Superior temporal gyrus (tissue), 1 donor: ENCODE measurements around the gene FAM81A.
"Not testable (repeated sequence)": the region's sequence is repeated elsewhere in the genome, so short reads cannot be mapped to it uniquely, and the experiment has no call there.

Experiments
- DNase-seq: peaks from one replicate; pipeline ENCODE4 v3.0.0-alpha.2; 2016; ENCODE audit errors: extremely low spot score

The FAM81A gene

DNA sequence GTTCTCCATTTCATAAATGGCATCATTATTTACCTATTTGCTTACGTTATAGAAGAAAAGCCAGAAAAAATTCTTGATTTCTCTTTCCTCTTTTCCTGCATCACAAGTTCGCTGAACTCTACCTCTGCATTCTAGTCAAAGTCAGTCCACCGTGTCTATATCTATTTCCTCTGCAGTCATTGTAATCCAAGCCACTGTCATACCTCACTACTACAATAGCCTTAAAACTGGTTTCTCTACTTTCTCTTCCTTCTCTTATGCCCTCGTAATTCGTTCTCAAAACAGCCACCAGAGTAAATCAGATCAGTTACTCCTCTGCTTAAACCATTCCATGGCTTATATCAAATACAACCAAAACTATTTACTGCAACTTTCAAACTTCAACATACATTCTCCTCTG, 13.4 kb upstream of the FAM81A start:
- no peak for DNase-seq

DNA sequence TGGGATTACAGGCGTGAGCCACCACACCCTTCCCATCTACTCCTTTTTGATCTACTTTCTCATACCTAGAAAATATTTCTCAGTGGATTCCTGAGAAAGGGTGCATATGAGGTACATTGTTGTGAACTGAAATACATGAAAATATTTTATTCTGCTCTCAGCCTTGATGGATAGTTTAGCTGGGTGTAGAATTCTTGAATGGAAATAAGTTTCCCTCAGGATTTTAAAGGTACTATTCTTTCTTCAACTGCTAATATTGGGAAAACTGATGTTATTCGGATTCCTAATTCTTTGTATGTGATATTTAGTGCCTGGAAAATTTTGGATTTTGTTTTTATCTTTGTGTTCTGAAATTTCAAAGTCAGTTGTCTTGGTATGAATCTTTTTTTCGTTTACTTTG, 9.1 kb upstream of the FAM81A start:
- not testable (repeated sequence) for DNase-seq

DNA sequence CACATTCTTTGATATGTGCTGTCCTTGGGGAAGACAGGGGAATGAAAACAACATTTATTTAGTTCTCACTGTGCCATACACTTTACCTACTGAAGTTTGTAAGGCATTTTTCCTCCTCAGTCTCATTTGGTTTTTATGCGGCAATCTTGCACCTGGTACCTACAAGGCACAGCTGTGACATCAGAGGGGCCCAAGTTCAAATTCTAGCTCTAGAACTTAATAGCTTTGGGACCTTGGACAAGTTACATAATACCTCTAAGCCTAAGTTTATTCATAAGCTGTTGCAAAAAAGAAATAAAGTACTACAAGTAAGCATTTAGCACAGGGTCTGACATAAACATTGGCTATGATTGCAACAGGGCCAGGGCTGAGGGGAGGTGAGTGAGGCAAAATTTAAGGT, 5.6 kb upstream of the FAM81A start:
- no peak for DNase-seq

DNA sequence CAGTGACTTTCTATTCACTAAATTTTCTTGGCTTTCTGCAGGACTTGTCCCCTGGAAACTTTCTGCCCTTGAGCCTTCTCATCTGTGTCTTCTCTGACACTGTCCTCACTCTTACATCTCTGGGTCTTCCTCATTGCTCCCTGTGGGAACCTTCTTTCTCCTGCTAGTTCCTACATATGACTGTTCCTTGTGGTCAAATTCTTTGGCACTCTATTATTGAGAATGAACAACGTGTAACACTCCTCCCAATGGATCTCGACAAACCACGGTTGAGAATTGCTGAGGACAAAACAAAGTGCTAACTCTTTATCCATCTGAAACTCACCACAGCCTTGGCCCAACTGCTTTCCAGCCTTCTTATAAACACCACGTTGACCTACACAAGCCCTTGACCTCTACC, 3.5 kb upstream of the FAM81A start:
- DNase-seq, result no peak

DNA sequence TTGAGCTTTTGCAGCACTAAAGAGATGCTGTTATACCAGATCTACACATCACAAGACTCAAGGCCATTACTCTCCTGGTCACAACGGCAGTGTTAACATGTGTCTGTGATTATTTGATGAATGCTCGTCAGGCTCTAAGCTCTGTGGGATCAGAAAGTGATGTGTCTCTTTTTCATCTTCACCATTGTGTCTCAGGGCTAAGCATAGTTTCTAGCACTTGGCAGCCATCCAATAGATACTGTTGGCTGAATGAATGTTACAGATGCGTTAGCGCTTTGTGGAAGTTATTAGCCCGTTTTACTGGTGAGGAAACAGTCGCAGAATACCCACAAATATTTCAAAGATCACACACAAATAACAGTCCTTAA, 1.2 kb upstream of the FAM81A start:
- DNase-seq, result peak; percentile 69

DNA sequence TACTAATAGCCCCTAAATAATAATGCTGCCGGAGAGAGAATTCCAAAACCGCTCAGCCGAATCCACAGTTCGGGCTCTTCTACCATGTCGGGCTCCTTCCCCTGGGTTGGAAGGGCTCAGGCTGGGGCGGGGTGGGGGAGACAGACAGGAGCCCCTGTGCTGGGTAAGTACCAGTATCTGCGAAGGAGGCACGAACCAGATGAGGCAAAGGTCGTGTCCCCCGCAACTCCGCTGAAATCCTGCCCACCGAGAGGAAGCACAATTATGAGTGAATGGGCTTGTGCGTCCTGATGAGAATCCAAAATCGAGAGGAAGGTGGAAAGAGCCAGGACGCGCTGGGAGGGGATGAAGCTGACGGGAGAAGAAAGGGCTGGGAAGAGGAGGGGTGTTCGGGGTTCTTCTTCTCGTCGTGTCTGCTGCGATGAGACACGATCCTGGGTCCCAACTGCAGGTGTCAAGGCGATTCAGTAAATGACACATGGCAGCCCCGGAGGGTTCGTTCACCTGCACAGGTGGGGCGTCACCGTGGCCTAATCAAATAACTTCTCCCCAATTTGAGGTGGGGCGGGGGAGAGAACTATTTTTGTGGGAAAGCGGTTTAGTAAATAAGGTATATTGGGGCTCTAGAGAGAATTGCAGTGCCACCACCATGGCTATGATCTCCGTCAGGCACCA, 707 bp upstream of the FAM81A start:
- no peak for DNase-seq

DNA sequence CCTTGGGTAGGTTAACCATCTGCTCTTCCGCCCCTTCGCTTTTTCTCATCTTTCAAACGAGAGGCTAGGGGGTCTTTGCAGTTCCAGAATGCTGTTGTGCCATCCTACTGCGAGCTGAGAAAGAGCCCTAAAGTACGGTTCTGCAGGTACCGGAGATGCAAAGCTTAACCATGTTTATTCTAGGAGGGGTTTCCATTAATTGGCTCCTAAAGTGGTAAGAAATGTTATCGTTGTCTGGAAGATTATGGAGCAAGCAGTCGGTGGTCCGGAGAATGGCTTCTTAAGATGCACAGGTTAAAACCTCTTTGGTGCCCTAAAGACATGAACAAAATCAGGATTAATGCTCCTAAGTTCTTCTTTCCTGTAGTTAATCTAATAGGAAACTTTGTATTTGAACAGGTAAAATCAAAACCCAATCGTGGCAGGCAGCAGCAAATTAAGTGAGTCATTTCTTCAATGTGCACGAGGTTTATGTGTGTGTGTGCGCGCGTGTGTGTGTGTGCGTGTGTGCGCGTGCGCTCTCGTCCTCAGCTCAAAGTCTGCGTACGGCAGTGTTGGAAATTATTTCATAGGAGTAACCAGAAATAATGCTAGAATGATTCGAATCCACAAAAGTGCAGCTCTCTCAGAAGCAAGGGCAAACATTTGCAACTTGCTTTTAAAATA, 772 bp downstream of the FAM81A start:
- peak; percentile 43 for DNase-seq

DNA sequence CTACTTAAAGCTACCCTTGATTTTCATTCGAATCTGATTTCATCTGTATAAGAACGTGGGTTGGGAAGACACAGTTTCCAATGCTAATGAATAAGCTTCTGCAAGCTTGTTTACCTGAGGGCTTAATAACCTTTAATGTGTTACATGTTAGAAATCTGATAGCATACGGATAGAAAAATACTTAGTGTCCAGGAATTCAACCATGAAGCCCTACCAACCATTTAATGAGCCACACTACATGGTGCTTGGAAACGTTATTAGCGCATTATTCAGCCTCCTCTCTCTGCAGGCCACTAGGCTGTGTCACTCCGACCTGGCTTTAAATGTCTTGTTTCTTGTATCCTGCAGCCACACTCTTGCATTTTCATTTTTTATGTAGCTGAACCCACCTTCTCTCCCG, 1.6 kb downstream of the FAM81A start:
- no peak for DNase-seq

DNA sequence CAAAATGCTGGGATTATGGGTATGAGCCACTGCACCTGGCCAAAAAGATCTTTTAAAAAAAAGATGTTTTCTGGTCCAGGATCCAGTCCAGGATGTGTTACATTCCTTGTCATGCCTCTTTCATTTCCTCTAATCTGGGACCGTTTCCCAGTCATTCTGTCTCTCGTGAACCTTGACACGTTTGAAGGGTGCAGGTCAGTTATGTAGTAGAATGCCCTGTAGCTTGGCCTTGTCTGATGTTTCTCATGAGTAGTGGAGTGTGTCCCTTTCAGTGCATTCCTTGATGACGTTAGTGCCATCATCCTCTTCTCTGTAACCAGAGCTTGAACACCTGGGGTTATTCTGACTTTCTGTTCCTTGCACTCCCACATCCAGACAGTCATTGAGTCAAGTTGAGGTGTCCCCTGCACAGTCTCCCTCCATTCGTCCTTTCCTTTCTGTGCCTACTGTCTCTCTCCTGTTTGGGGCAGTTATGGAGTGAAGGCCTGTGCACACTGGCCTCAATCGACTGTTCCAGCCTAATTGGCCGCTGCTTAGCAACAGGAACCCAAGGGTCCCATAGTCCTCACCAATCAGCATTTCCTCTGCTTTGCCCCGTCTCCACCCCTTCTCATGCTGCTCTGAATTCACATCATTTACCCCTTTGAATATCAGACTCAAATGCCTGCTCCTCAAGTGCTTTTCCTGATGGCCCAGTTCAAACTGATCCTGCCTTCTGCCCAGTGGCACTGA, 5.5 kb downstream of the FAM81A start:
- no peak for DNase-seq

DNA sequence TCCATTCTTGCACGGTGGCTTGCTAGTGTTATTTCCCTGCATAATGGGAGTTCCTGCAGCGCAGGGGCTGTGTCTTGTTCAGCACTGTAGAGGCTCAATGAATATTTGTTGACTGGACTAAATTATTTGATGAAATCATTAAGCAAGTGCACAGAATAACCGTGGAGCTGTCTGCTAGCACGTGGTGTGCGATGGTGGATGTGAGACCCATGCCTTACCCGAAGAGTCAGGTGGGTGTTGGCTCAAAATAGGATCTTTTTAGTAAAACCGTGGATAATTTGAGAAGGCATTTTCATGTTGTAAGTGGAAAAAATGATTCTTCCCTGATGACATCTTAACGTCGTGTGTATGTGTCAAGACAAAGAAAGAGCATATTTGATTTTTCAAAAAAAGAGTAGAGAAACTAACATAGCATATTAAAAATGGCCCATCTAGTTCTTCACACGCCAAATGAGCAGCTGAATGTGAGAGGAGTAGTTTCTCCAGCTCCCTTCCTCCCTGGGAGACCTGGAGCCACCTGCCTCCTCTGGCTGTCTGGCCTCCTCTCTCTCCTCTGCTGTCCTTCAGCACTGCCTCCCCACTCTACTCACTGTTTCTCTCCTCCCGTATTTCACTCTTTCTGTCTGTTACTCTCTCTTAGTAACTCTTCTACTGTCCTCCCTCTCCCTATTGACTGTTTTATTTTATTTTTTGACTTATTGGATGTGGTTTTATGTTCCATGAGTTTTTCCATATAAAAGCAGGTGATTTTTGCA, 6.3 kb downstream of the FAM81A start:
- DNase-seq, result no peak

DNA sequence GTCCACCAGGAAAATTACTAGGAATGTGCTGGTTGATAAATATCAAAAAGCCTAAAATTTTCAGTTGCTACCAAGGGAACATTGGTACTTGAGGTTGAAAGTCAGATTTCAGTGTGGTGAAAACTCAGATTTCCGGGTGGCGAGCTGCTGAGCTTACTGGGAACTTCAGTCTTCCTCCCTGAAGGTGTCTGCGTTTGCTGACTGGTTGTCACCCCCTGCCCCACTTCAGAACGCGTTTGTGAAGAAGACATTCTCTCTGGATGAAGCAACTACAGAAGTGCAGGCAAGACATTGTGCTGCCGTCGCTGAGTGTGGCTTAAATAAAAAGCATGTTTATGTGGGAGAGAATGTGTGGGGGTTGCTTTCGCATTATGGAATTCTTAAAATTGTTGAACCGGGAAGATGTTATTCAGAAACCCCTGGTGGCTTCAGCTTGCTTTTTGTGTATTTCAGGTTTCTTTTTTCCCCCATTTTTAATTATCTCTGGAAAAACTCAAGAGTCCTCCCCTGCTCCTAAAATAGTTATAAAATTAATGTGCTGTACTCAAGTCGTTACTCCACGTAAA, 7.1 kb downstream of the FAM81A start:
- no peak for DNase-seq

DNA sequence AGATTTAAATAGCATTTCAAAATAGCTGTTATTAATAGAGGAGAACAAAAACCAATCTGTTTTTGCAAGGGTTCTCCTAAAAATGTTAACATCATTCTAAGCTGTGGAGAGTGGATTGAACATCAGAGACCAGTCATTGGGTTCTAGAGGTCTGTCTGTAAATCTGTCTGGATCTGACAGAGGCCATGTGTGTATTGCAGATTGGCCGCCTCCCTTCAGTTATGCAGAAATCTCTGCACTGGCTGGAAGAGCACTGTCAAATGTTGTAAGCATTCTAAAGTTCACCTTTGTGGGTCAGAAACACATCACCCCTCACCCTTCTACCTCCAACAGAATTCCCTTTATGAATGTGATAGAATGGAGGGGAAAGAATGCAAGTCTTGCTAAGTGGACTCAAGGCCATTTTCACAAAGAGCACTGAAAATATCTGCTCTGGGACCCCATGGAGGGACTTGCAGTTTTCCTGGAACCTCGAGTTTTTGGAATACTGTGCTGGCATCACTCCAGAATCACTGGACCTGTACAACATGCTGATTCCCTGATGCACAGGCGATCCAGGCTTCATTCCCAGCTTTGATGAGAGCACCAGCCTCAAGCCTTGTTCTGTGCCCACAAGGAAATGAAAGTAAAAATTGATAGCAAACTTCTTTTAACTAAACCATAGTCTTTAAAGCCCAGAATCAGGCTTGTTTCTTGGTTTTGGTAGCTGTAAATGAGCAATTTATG, 8.4 kb downstream of the FAM81A start:
- DNase-seq, result no peak

DNA sequence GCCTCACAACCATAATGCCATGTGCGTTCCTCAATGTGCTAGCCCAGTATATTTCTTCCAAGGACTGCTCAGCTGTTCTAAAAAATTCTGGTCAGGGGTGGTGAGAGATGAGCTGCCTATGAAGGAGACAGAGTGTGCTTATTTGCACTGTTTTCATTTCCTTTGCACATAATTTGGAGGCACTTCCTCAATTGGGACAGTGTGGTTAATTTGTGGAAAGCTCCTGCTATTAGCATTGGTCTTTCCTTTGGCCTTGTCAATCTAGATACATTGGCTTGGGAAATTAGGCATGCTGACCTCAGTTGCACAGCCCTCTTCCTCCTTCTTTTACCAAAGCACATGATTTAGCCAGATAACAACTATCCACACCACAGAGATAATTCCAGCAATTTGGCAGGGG, 9.4 kb downstream of the FAM81A start:
- DNase-seq, result no peak

DNA sequence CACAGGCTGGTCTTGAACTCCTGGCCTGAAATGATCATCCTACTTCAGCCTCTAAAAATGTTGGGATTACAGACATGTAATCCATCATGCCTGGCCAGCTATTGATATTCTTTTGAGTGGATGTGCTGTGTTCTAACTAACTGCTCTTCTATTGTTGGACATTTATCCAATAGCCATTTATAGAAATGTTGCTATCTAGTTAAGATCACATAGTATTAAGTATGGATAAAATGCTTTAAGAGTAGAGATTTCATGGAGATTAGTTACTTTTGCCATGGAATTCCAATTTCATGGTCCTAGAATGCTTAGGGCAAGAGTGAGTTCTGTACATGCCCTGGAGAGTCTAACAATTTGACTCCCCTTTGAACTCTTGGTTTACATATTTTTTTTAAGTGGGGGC, 10.9 kb downstream of the FAM81A start:
- DNase-seq, result no peak

DNA sequence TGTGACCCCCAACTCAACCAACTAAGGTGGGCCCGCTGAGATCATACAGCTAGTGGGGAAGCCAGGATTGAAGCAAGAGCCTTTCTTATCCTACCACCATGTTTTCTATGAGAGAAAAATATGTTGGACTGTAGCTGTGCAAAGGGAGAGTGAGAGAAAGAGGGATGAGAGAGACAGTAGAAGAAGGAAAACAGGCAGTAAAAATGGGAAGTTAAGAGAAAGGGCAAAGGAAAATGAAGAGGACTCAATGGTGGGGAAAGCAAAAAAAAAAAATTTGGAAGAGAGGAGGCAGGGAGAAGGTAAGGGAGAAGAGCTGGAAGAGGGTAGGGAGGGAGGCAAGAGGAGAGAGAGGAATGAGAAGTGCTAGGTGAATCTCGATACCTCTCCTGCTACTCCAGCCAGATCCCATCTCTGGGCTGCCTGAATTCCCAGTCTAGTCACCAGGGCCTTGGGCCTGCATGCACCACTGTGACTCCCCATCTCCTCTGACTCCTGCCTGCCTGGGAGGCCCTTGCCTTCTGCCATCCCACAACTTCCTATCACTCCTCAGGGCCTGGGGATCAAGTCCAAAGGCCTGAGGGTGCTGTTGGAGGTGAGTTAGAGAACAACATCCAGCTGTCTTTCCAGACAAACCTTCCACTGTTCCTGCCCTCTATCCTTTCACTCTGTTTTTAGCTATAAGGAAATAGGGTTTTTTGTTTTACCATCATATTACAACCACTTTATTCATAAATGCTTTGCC, 15.7 kb downstream of the FAM81A start:
- no peak for DNase-seq

DNA sequence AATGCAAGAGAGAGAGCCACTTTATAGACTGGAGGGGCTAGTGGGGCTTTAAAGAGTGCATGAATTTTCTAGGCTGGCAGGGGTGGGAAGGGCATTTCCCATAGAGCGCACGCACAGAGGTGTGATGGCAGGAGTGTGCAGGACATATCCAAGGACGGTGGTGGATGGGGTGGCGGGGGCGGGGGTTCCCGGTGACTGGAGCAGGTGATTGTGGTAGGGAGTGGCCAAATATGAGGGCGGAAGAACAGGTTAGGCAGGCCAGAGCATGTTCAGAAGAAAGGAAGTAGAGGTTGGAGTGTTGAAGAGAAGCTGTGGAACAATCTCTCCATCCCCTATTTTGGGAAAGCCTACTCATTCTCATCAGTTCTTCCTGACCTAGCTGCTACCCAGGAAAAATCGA, 18.1 kb downstream of the FAM81A start:
- no peak for DNase-seq

DNA sequence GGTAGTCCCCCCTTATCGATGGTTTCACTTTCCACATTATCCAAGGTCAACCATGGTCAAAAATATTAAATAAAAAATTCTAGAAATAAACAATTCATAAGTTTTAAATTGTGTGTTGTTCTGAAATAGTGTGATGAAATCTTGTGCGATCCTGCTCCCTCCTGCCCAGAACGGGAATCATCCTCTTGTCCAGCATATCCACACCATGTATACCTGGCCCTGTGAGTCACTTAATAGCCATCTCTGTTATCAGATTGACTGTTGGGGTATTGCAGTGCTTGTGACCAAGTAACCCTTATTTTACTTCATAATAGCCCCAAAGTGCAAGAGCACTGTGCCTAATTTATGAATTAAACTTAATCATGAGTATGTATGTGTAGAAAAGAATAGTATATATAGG, 19.1 kb downstream of the FAM81A start:
- DNase-seq, result no peak

DNA sequence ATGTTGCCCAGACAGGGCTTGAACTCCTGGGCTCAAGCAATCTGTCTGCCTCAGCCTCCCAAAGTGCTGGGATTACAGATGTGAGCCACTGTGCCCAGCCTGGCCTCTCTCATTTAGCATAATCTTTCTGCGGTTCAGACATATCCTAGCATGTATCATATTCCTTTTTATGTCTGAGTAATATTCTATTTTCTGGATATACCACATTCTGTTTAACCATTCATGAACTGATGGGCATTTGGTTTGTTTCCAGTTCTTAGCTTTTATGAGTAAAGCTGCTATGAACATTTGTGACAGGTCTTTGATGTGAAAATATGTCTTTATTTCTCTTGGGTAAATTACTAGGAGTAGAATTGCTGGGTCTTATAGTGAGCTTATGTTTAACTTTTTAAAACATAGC, 23.5 kb downstream of the FAM81A start:
- DNase-seq, result no peak

DNA sequence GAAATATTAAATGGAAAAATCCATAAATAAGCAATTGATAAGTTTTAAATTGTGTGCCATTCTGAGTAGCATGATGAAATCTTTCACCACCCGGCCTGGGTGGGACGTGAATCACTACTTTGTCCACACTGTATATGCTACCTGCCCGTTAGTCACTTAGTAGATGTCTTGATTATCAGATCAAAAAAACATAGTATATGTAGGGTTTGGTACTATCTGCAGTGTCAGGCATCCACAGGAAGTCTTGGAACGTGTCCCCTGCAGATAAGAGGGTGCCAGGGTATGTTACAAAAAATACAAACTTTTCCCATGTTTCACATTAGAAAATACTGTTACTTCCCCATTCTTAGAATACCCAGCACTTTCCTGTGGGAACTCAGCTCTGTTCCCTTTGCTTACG, 35.2 kb downstream of the FAM81A start:
- no peak for DNase-seq

DNA sequence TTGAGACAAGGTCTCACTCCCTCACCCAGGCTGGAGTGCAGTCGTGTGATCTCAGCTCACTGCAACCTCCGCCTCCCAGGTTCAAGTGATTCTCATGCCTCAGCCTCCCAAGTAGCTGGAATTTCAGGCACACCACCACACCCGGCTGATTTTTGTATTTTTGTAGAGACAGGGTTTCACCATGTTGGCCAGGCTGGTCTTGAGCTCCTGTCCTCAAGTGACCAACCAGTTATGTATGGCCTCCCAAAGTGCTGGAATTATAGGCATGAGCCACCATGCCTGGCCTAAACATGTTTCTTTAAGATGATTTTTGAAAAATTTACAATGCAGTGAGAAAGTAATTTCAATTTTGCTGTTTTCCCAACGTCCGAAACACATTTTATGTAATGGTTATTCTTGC, 37.2 kb downstream of the FAM81A start:
- not testable (repeated sequence) for DNase-seq

DNA sequence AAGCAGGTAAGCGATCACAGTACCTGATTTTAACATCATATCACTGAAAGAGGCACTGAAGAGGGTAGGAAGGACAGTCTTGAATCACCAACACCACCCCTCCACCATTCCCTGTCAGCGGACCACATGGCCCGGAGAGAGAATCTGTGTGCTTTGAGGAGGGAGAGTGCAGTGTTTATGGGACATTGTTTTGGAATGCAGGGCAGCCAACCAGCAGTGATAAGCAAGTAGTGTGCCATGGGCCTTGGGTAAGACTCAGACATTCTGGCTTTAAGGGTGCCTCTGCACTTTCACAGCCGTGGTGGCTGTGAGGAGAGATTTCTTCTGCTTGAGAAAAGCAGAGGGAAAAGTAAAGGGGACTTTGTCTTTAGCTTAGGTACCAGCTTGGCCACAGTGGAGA, 46.4 kb downstream of the FAM81A start:
- DNase-seq, result no peak
